ENCODE data around the gene RPL4. TPM values are rescaled to one million over a fixed set of nuclear protein-coding genes. Genes with fewer than 3 reads are reported as not detected.

The RPL4 gene
- total and polyA plus RNA-seq, 2 of the 8 experiments (the other 6 are each of a cell fraction or from before 2014, with no cell fraction given), result 3,950 to 3,973 TPM

DNA sequence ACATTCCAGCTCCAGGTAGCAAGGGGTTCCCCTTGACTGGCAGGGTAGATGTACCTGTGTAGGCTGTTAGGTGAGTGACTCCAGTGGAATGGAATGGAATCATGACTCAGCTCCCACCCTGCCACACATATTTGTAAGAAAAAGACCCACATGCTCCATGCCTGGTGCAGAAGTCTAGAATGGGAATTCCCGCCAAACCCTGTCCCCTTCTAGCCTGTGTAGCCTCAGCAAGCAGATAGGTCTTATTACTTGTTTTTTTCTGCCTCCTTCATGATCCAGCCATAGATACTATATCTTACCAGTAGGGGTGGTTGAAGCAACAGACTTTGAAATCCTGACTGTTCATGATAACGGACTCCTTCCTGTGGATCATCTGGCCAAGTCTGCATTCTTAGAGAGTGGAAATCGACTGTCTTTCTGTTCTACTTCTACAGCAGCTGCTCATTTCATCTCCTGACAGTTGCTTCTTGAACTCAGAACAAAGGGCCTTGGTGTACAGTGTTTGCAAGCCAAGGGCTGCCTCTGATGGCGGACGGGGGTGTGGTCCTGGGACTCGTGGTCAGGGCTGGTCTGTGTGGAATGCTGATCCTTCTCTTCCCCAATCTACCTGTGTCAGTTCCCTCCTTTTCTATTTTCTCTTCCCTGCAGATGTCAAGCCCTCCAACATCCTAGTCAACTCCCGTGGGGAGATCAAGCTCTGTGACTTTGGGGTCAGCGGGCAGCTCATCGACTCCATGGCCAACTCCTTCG, 23.4 kb downstream of the RPL4 start (continued):
- TF ChIP-seq, protein P1, sequence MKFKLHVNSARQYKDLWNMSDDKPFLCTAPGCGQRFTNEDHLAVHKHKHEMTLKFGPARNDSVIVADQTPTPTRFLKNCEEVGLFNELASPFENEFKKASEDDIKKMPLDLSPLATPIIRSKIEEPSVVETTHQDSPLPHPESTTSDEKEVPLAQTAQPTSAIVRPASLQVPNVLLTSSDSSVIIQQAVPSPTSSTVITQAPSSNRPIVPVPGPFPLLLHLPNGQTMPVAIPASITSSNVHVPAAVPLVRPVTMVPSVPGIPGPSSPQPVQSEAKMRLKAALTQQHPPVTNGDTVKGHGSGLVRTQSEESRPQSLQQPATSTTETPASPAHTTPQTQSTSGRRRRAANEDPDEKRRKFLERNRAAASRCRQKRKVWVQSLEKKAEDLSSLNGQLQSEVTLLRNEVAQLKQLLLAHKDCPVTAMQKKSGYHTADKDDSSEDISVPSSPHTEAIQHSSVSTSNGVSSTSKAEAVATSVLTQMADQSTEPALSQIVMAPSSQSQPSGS (IDR thresholded peaks at IDR 0.05; ENCODE audit: low read length), result no peak
- TF ChIP-seq GABPA (IDR thresholded peaks at IDR 0.05; ENCODE audit: borderline replicate concordance, insufficient read depth, low read length) (no peak), SP4 (IDR thresholded peaks at IDR 0.05; ENCODE audit: low read length) (no peak), RNF2 (IDR thresholded peaks at IDR 0.05; ENCODE audit: borderline replicate concordance, low read depth, low read length, missing control alignments, poor library complexity, severe bottlenecking) (no peak), NANOG (IDR thresholded peaks at IDR 0.05; ENCODE audit: insufficient read depth, low read depth, low read length, poor library complexity, severe bottlenecking) (no peak), SAP30 (IDR thresholded peaks at IDR 0.05; ENCODE audit: insufficient read depth, insufficient replicate concordance, low read length) (no peak), POLR2AphosphoS5 (IDR thresholded peaks at IDR 0.05; ENCODE audit: low read depth, low read length) (no peak), RFX5 (IDR thresholded peaks at IDR 0.05; ENCODE audit: borderline replicate concordance, low read depth, low read length) (no peak)
